HG03060 (cell line): ENCODE results near the gene TPRKB.
"Not testable (repeated sequence)": the region's sequence is repeated elsewhere in the genome, so short reads cannot be mapped to it uniquely, and the experiment has no call there.

Source experiments
- ATAC-seq: cut with Tn5 transposase; IDR thresholded peaks from one replicate; pipeline ENCODE4 v1.9.1; 2021; ENCODE audit warnings: low read depth, moderate number of reproducible peaks; ENCODE audit not compliant: unreplicated experiment

TPRKB gene

GRCh38 chr2:73701968-73702665 lies 35.0 kb downstream of the TPRKB start:
- no peak for ATAC-seq

DNA sequence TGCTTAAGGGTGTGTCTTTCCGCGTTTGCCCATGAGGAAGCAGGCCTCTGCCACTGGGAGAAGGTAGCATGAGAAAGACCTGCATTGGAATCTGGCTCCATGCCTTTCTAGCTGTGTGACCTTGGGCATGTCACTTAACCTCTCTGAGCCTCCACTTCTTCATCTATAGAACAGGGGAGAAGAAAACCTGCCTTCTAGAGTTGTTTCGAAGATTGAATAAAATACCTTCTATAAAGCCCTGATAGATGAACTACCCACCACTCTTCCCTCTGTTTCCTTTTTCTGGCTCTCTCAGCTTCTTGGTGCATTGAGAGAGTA lies 35.7 kb downstream of the TPRKB start:
- not testable (repeated sequence) for ATAC-seq

- ATAC-seq = no peak
Measured at GRCh38 chr2:73700661-73701447, 36.3 kb downstream of the TPRKB start.

DNA sequence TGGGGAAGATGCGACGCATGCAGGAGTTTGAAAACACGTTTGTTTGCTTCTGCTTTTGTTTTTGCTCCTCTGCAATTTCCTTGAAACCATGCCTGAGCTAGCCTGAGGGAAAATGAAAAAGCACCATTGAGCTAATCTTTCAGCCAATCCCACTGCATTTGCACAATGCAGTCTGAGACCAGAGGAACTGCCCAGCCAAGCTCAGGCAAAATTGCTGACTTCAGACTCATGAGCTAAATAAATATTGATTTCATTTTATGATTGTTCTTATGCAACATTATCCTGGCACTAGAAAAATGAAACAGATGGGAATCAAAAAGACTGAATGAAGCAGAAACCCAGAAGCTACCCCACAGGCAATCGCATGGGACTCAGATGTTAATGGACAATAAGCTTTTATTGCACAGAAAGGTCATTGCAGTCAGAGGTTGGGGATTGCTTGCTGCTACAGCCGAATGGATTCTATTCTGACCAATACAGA lies 37.0 kb downstream of the TPRKB start:
- ATAC-seq = no peak

DNA sequence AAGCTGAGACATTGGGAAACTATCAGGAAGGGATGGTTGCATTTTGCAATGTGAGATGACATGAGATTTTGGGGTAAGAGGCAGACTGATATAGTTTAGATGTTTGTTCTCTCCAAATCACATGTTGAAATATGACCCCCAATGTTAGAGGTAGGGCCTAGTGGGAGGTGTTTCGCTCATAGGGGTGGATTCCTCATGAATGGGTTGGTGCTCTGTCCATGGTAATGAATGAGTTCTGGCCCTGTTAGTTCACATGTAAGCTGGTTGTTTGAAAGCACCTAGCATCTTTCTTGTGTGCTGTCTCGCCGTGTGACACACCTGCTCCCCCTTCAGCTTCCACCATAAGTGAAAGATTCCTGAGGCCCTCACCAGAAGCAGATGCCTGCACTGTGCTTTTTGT lies 37.7 kb downstream of the TPRKB start:
- ATAC-seq = no peak

DNA sequence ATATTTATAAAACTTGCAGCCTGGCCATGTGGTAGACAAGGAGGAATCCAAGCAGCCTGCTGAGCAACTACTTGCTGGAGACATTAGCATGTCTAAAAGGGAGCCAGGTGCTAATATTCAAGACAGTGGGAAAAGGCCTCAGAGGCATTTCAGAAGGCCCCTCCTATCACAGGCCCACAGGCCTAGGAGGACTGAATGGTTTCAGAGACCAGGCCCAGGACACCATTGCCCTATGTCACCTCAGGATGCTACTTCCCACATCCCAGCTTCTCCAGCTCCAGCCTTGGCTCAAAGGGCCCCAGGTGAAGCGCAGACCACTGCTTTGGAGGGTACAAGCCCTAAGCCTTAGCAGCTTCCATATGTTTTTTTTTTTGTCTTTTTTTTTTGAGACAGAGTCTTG lies 39.0 kb downstream of the TPRKB start:
- ATAC-seq = no peak

- no peak for ATAC-seq
Measured at GRCh38 chr2:73697606-73698005, 39.5 kb downstream of the TPRKB start.

GRCh38 chr2:73696985-73697384 lies 40.2 kb downstream of the TPRKB start:
- not testable (repeated sequence) for ATAC-seq

DNA sequence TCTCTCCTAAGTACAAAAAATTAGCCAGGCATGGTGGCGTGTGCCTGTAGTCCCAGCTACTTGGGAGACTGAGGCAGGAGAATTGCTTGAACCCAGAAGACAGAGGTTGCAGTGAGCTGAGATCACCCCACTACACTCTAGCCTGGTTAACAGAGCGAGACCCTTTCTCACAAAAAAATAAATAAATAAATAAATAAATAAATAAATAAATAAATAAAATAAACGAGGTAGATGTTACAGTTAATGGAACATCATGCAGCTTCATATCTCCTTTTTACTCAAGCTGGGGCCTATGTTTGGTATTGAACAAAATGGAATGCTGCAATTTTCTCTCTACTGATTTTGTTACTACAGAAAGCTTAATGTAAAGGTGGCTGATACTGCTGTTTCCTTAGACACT lies 40.6 kb downstream of the TPRKB start:
- ATAC-seq = not testable (repeated sequence)

GRCh38 chr2:73690372-73691088 lies 46.6 kb downstream of the TPRKB start:
- ATAC-seq = not testable (repeated sequence)

DNA sequence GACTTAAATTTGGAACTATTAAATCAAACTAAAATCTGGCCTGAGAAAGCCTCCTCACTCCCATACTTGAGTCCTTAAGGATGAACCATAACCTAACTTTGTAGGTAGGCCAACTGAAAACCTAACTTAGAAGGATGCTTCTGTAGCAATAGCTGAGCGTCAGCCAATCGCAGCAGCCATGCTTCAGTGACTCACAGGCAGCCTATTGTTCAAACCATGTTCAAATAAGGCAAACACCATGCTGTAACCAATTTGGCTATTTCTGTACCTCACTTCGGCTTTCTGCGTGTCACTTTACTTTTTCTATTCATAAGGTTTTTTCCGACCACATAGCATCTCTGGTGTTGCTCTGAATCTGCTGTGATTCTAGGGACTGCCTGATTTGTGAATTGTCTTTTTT lies 48.7 kb downstream of the TPRKB start:
- not testable (repeated sequence) for ATAC-seq

DNA sequence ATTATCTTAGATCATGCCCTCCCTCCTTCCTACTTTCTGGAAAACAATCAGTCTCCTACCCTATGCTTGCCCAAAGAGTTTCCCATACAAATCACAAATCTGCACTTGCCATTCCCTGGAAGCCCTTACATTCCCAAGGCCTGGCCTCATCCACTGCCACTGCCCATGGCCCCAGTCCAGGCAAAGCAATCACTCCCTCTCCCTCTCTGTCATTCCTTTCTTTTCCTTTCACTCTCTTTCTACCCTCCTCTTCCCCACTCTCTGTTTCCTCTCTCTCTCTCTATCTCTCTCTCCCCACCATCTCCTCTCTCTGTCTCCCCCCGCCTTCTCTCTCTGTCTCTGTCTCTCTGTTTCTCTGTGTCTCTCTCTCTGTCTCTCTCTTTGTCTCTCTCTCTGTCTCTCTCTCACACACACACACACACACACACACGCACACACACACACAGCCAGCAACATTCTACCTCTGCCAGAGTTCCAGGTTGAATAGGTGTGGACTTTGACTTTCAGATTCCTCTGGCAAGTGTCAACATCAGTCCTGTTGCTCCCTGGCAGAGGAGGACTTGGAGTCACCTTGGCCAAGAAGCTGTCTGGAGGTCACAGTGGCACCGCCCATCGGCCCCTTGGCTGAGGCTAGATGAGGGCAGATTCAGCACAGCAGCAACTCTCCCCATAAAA lies 51.2 kb downstream of the TPRKB start:
- ATAC-seq = no peak

DNA sequence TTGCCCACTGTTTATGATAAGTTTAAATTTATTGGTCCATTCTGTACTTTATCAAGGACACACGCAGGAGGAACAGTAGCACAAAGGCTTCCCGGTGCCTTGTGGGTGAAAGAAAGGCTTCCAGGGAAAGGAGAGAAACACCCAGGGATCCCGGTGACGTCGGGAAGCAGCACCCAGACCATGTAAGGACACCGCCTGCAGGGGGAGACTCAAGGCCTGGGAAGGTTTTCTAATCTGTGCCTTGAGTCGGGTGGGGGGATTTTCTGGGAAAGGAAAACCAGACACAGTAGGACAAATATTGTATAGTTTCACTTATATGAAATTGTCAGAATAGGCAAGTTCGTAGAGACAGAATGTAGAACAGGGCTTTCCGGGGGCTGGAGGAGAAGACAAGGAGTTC lies 52.2 kb downstream of the TPRKB start:
- not testable (repeated sequence) for ATAC-seq

DNA sequence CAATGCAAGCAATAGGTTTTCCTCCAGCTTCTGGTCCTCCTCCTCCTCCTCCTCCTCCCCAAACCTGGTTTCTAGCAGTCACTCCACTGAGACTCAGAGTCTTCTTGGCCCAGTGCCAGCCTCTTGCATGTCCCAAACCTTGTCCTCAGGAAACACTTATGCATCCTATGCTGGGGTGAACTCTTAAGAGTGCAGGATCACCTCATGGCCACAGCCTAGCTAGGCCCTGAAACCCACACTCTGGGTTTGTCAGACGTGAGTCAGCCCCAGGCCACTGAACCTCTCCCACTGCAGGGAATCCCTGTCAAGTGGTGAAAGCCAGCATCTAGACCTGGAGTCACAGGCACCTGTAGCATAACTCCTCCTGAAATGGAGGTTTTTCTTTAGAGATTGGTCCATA lies 52.8 kb downstream of the TPRKB start:
- ATAC-seq = not testable (repeated sequence)

GRCh38 chr2:73679951-73680571 lies 57.1 kb downstream of the TPRKB start:
- not testable (repeated sequence) for ATAC-seq
